Suprapubic skin (tissue), 4 donors: ENCODE results near the gene C1QTNF7. TPM values are rescaled to one million over a fixed set of nuclear protein-coding genes. Genes with fewer than 3 reads are reported as not detected.

Experiments used
- DNase-seq, 2 donors: peaks; one replicate each; pipeline ENCODE4 v3.0.0-alpha.2; 2019; ENCODE audit warnings: low spot score in 2 of 2
- H3K27ac ChIP-seq: fragments of 200-600 bp; sonication (generic); one replicate; pipeline ENCODE4 v1.5.1; 2019
- H3K27me3 ChIP-seq: fragments of 200-600 bp; sonication (generic); one replicate; pipeline ENCODE4 v1.5.1; 2019
- H3K36me3 ChIP-seq: fragments of 200-600 bp; sonication (generic); one replicate; pipeline ENCODE4 v1.5.1; 2019
- H3K4me1 ChIP-seq: fragments of 200-600 bp; sonication (generic); one replicate; pipeline ENCODE4 v1.5.1; 2019
- H3K4me3 ChIP-seq: fragments of 200-600 bp; sonication (generic); one replicate; pipeline ENCODE4 v1.5.1; 2019; ENCODE audit warnings: mild to moderate bottlenecking
- H3K9me3 ChIP-seq: fragments of 200-600 bp; sonication (generic); one replicate; pipeline ENCODE4 v1.5.1; 2019
- CTCF ChIP-seq, 2 donors: fragments of 200-600 bp in 1 of 2; fragments of 450-650 bp in 1 of 2; sonication (generic) in 1 of 2; IDR thresholded peaks; one replicate each; pipeline ENCODE4 v1.5.1; 2016 to 2019; ENCODE audit warnings: antibody characterized with exemption in 2 of 2, mild to moderate bottlenecking in 1 of 2, moderate library complexity in 1 of 2
- EP300 ChIP-seq: sonication (generic); formaldehyde crosslinking; IDR thresholded peaks from one replicate; pipeline ENCODE4 v1.6.1; 2017; ENCODE audit warnings: antibody characterized with exemption
- POLR2A ChIP-seq, 2 donors: fragments of 450-650 bp; IDR thresholded peaks; one replicate each; pipeline ENCODE4 v1.6.1; 2017; ENCODE audit warnings: antibody characterized with exemption in 2 of 2, mild to moderate bottlenecking in 2 of 2, moderate library complexity in 2 of 2
- POLR2AphosphoS5 ChIP-seq, 3 donors: sonication (generic); formaldehyde crosslinking; IDR thresholded peaks; one replicate each; pipeline ENCODE4 v1.6.1; 2017; ENCODE audit warnings: antibody characterized with exemption in 3 of 3
- WGBS: methylation state at CpG from one replicate; pipeline ENCODE4 v1.1.5; 2018; 5-methylcytosine and 5-hydroxymethylcytosine counted together
- total RNA-seq, 4 donors: library from RNA; depleted of rRNA; stranded (reverse); fragments of >200 nt; gene quantifications; one replicate each; pipeline ENCODE4 v1.1.0, GENCODE V29; 2016

Gene C1QTNF7
- total RNA-seq, 4 donors from 2014 or later = 0.80 to 6.5 (median 3.3) TPM

GRCh38 chr4:15414551-15415091 lies 13.2 kb upstream of the C1QTNF7 start:
- Histone ChIP-seq H3K36me3 (no peaks in the 10 kb centered on the region), H3K4me1 (peaks cover 8% of the 10 kb centered on the region), H3K4me3 (no peak overlapping the region), H3K27me3 (no peaks in the 10 kb centered on the region), H3K9me3 (no peaks in the 10 kb centered on the region), H3K27ac (peak overlapping the region; percentile 18)
- TF ChIP-seq POLR2AphosphoS5 (IDR thresholded peaks at IDR 0.05) (peak in 2 of 3 donors; percentile 17 to 62), POLR2A (IDR thresholded peaks at IDR 0.05) (no peak)
- DNase-seq = no peak
- 41% methylated on average over 4 of the region's 4 CpGs for WGBS

- Histone ChIP-seq H3K9me3 (no peaks in the 10 kb centered on the region), H3K4me1 (peaks cover 8% of the 10 kb centered on the region), H3K4me3 (no peak overlapping the region), H3K27me3 (no peaks in the 10 kb centered on the region), H3K27ac (no peak overlapping the region), H3K36me3 (no peaks in the 10 kb centered on the region)
- 90% methylated on average over 6 of the region's 6 CpGs for WGBS
- TF ChIP-seq POLR2A (IDR thresholded peaks at IDR 0.05) = no peak
- no peak for TF ChIP-seq POLR2AphosphoS5 (IDR thresholded peaks at IDR 0.05)
- no peak for TF ChIP-seq EP300
- TF ChIP-seq CTCF (IDR thresholded peaks at IDR 0.05) = no peak
- DNase-seq = no peak
Measured at GRCh38 chr4:15416357-15417232, 11.2 kb upstream of the C1QTNF7 start.

- Histone ChIP-seq H3K4me1 (peaks cover 8% of the 10 kb centered on the region), H3K4me3 (no peak overlapping the region), H3K9me3 (no peaks in the 10 kb centered on the region), H3K27me3 (no peaks in the 10 kb centered on the region), H3K36me3 (no peaks in the 10 kb centered on the region), H3K27ac (no peak overlapping the region)
- DNase-seq = no peak
- TF ChIP-seq CTCF (IDR thresholded peaks at IDR 0.05) (no peak), POLR2A (IDR thresholded peaks at IDR 0.05) (no peak), POLR2AphosphoS5 (IDR thresholded peaks at IDR 0.05) (no peak), EP300 (no peak)
Measured at GRCh38 chr4:15417233-15417660, 10.6 kb upstream of the C1QTNF7 start.

GRCh38 chr4:15418956-15419355 lies 8.9 kb upstream of the C1QTNF7 start:
- 70% methylated on average over 2 of the region's 2 CpGs for WGBS
- DNase-seq = no peak
- no peak overlapping the region for H3K27ac ChIP-seq
- no peak overlapping the region for H3K4me3 ChIP-seq
- H3K9me3 ChIP-seq = no peaks in the 10 kb centered on the region
- H3K36me3 ChIP-seq = no peaks in the 10 kb centered on the region
- TF ChIP-seq EP300 = no peak
- TF ChIP-seq POLR2A (IDR thresholded peaks at IDR 0.05) = no peak
- H3K27me3 ChIP-seq = no peaks in the 10 kb centered on the region
- H3K4me1 ChIP-seq = peaks cover 6% of the 10 kb centered on the region

GRCh38 chr4:15420642-15421041 lies 7.2 kb upstream of the C1QTNF7 start:
- H3K4me1 ChIP-seq = no peaks in the 10 kb centered on the region
- no peaks in the 10 kb centered on the region for H3K27me3 ChIP-seq
- no peaks in the 10 kb centered on the region for H3K9me3 ChIP-seq
- H3K4me3 ChIP-seq = no peak overlapping the region
- DNase-seq = no peak
- WGBS = 43% methylated on average over 2 of the region's 2 CpGs
- no peaks in the 10 kb centered on the region for H3K36me3 ChIP-seq
- H3K27ac ChIP-seq = no peak overlapping the region
- TF ChIP-seq EP300 = no peak
- TF ChIP-seq CTCF (IDR thresholded peaks at IDR 0.05) = no peak
- TF ChIP-seq POLR2A (IDR thresholded peaks at IDR 0.05) = no peak

- Histone ChIP-seq H3K36me3 (no peaks in the 10 kb centered on the region), H3K4me1 (peaks cover 11% of the 10 kb centered on the region), H3K27ac (no peak overlapping the region), H3K9me3 (no peaks in the 10 kb centered on the region), H3K27me3 (no peaks in the 10 kb centered on the region), H3K4me3 (no peak overlapping the region)
- no peak for DNase-seq
- no peak for TF ChIP-seq POLR2AphosphoS5 (IDR thresholded peaks at IDR 0.05)
- no peak for TF ChIP-seq EP300
- TF ChIP-seq POLR2A (IDR thresholded peaks at IDR 0.05) = no peak
- TF ChIP-seq CTCF (IDR thresholded peaks at IDR 0.05) = no peak
- 64% methylated on average over 5 of the region's 5 CpGs for WGBS
Measured at GRCh38 chr4:15423285-15423711, 4.5 kb upstream of the C1QTNF7 start.
